CMK (cell line): ENCODE measurements around the gene GABPA.
"Not testable (repeated sequence)": the region's sequence is repeated elsewhere in the genome, so short reads cannot be mapped to it uniquely, and the experiment has no call there.

Source experiments
- DNase-seq: peaks from one replicate; pipeline ENCODE4 v3.0.0-alpha.2; 2010; ENCODE audit warnings: low read depth

Gene GABPA

DNA sequence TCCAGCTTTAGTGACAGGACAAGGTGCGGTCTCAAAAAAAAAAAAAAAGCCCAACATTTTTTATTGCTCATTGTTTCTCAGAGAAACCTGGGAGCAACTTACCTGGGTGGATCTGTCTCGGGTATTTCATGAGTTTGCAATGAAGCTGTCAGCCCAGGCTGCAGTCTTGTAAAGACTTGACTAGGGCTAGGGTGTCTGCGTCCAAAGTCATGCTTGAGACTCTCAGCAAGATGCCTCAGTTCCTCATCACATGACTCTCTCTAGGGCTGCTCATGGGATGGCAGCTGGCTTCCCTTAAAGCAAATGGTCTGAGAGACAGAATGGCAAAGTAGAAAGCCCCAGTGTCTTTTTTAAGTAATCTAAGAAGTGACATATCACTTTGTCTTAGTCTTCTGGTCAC, 8.1 kb downstream of the GABPA start:
- DNase-seq: no peak

DNA sequence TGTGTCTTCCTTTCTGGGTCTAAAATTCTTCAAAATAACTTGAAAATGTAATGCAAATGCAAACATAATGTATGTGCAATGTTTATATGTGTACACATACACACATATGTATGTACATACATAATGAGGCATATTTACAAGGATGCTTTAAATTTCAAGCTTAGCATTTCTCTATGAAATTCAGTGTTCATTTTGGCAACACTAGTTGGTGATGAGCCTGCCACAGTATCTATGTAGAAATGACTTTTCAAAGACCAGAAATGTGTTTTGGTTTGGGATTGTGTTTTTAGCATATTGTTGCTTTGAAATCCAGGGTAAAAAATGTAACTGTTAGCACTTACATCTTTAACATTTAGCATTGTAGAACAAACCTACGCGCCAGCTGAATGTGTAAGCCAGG, 10.1 kb downstream of the GABPA start:
- no peak for DNase-seq

DNA sequence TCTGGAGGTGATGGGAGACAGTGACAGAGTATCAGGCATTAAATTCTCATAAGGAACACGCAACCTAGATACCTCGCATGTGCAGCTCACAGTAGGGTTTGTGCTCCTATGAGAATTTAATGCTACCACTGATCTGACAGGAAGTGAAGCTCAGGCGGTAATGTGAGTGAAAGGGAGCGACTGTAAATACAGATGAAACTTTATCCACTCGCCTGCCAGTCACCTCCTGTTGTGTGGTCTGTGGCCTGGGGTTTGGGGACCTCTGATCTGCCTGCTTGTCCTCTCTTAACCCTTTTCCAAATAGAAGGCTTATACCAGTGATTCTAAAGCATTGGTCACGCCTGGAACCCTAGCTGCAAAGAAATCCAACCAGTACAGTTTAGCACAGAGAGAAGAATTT, 15.3 kb downstream of the GABPA start:
- no peak for DNase-seq

DNA sequence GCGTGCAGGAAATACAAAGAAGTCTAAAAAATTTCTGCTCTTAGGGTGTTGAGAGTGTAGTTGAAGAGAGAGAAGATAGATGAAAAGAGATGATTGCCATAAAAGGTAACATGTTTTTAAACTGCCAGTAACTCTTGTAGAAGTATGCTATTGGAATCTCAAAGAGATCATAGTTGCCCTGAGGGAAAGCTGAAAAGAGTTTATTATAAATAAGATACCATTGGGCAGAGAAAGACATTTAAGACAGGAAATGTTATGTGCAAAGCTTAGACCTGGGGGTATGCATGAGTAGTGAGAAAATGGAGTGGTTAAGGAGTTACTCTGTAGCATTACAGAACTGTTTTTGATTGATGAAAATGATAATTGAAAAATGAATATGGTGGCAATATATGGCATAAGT, 17.6 kb downstream of the GABPA start:
- DNase-seq: no peak

DNA sequence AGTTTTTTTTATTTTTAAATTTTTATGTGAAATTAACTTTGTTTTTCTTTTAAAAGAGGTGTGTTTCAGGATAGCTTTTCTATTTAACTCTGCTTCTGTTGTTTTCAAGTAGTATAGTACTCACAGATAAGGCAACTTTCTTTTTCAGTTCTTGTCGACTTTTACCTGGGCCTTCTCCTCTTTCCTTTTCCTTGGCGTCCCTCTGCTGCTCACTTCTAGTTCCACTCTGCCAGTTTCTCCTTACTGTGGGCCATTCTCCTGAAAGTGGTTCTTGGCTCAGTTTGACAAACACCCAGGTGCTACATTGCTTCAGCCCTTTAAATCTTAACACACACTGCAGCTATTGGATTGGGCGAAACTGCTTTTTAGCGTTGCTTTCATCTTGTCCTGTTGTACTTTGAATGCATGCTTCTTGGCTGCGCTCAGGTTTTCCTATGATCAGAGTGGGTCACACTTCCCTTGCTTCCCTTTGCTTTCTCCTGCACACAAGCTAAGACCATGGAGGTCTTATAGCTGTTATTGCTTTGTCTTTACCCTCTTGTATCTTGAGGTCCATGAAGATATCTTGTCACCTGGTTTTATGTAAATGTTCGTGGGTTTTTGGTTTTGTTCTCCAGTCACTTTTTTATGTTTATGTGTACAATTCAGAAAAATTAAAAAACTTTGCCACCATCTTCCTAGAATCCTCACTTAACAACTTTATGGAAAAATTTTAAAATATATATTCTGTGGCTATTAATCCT, 21.6 kb downstream of the GABPA start:
- no peak for DNase-seq

DNA sequence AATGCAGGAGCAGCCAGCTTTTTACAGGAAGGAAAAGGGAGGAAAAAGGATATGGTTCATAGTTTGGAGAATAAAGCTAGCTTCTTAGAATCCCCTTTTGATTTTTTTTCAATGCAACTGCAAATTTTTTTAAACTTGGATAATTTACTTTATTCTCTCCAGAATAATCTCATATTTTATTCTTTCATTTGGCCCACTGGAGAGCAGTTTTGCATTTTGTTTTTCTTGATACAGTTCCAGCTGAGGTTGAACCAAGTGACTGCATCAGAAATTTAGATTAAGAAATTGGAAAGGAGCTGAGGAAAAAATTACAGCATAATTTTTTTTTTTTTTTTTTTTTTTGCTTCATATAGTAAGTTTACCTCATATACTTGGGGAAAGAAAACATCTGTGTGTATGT, 22.8 kb downstream of the GABPA start:
- DNase-seq: no peak

DNA sequence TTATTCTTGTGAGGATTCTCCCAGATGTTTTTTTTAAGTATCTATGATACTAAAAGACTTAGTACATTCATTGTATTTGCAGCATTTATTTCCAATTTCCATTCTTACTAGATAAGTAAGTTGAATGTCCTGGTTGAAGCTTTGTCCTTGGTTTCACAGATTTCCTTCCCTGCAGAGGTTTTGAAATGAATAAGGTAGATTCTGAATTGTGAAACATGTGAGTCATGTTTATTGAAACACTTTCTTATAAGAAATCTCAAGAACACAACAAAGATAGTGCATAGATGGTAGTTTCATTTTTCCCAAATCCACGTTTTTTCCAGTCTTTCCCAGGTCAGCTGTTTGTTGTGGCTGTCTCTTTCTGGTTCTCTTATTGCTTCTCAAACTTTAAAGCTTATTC, 24.8 kb downstream of the GABPA start:
- no peak for DNase-seq

DNA sequence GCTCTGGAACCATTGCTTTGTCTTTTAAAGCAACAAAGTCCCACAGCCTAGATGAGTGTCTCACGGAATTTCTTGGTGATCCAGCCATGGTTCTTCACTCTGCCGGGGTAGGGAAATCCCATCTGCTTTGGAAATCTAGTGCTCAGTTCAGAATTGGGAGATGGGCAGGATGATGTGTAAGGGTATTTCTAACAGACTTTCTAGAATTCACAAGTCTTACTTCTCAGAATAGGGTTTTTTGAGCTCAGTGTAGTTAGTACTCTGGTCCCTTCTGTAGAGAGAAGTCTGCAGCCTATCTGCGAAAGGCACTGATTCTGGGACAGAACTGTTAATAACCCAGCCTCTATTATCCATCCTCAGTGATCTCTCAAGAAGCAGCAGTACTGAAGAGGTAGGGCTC, 25.3 kb downstream of the GABPA start:
- no peak for DNase-seq

DNA sequence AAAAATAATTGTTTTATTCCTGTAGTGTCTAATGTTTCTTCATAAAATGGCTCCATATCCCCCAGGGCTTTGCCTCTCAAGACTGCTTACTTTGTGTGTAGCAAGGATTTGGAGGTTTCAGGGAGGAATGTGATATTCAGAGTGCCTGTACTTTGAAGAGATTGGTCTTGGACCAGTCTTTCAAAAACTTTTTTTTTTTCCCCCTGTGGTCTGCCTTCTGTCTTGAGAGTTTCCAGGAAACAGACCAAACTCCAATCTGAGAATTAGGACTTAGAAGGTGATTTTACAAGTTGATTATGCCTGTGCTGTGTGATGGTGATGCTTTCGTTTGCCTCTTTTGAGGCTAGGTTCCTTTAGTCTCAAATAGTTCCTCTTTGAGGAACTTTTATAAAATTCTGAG, 25.9 kb downstream of the GABPA start:
- no peak for DNase-seq

DNA sequence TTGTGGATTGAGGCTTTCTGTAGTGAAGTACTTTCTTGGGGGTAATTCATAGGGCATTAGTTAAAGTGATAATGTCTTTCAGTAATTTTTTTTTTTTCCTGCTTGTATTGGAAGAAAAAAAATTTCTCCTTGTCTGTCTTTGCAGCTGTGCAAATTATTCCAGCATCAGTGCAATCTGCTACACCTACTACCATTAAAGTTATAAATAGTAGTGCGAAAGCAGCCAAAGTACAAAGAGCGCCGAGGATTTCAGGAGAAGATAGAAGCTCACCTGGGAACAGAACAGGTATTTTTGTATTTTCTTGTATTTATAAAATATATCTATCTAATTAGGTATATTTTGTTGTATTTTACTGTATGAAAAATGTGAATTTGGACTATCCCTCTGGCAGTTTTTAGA, 29.3 kb downstream of the GABPA start:
- DNase-seq: no peak

DNA sequence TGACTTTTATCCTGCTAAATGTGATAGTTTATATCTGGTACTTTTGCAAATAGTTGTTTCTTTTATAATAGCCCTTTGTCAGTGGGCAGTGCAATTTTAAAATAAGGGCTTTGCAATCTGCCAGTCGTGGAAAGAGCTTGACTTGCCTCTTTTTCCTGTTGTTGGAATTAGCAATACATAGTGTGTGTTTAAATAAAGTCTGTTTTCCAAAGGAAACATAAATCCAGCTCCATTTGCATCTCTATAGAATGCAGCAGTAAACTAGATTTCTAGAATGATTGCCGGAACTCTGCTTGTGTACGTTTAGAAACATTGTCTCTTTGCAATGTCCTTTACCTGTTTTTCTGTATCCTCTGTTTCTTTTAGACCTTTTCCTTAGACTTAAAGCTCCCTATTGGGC, 33.1 kb downstream of the GABPA start:
- no peak for DNase-seq

DNA sequence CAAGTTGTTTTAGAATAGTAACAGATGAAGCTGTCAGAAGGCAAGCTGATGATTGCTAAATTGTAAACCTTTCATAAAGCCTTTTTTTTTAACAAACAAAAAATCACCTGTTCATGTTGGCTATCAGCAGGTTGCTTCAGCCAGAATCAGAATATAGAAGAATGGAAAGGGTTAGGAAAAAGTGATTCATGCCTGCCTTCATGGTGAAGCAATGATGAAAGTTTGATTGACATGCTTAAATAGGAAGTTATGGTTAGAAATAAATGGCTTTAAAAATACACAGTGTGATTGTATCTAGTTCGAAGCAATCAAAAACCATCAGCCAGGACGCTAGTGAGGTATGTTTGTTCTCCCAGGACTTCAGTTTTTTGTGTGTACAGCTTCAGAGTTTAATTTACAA, 37.9 kb downstream of the GABPA start:
- no peak for DNase-seq

DNA sequence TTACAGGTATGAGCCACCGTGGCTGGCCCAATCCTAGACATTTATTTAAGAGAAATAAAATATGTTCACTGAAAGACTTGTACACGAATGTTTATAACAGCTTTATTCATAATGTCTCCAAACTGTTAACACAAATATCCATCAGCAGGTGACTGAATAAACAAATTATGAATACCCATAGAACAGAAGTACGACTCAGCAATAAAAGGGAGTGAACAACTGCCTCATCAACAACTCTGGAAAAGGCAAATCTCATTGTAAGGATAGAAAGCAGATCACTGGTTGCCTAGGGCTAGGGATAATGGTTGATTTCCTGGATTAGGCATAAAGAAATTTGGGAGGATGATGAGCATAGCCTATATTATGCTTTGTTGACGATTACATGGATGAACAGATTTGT, 41.7 kb downstream of the GABPA start:
- no peak for DNase-seq

DNA sequence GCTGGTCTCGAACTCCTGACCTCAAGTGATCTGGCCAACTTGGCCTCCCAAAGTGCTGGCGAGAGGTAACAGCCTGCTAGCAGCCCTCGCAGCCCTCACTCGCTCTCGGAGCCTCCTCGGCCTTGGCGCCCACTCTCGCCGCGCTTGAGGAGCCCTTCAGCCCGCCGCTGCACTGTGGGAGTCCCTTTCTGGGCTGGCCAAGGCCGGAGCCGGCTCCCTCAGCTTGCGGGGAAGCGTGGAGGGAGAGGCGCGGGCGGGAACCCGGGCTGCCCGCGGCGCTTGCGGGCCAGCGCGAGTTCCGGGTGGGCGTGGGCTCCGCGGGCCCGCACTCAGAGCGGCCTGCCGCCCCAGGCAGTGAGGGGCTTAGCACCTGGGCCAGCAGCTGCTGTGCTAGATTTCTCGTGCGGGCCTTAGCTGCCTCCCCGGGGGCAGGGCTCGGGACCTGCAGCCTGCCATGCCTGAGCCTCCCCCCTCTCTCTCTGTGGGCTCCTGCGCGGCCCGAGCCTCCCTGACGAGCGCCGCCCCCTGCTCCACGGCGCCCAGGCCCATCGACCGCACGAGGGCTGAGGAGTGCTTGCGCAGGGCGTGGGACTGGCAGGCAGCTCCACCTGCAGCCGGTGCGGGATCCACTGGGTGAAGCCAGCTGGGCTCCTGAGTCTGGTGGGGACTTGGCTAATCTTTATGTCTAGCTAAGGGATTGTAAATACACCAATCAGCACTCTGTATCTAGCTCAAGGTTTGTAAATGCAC, 43.5 kb downstream of the GABPA start:
- not testable (repeated sequence) for DNase-seq

DNA sequence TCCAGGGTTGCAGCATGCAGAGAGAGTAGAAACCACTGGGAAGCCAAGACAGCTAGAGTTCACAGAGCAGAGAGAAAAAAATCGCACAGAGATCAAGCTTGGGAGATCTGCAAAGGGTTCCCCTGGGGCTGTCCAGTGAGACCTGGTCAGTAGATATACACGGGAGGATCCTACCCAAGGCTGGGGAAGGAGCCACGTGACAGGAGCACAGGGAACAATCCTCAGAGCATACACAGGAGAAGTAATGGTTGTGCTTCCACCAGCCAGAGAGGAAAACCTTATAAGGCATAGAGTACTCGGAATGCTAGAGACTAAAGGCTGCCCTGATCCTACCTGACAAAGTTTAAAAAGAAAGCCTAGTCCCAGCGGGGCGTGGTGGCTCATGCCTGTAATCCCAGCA, 53.9 kb downstream of the GABPA start:
- no peak for DNase-seq

DNA sequence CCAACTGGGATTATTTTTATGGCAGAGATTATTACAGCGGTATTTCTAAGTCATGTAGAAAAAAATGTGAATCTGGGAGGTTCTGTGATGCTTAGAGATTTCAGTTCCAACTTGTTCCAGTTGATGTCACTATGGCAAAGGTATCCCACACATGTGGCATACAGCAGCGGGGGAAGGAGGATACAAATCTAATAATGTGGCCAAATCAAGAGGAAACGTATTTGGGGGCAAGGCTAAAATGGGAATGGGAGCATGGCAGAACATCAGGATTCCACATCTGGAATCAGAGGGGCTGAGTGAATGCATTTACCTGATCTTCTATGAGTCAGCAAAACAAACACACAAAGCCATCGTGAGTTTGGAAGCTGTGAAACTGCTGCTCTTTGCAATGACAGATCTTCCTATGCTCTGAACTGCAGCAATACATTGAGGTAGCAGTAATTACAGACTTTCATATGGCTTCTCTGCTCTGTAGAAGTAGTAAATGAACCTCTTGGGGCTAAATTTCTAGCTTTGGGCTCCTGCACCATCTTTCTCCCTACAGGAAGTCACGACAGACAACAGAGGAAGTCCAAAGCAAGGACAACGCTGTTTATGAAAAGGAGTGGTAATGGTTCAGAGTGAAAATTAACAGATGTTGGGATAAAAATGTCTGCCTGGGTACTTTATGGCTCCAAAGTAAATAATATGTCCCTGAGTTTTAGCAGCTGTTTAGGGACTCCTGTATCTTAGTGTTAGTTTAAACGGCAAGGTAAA, 55.5 kb downstream of the GABPA start:
- no peak for DNase-seq

DNA sequence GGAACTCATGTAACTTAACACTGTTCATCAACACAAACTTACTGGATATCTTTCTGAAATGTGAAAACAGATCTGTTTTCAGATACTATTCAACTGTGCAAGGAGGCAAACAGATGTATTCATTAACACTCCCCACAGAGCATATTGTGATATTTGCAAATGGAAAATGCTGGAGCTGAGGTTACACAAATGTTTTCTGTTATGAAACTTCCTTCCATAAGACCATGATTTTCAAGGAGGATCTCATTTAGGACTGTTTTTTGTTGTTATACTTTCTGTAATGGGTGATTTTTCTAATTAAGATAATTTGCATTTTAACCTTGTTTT, 56.1 kb downstream of the GABPA start:
- no peak for DNase-seq

DNA sequence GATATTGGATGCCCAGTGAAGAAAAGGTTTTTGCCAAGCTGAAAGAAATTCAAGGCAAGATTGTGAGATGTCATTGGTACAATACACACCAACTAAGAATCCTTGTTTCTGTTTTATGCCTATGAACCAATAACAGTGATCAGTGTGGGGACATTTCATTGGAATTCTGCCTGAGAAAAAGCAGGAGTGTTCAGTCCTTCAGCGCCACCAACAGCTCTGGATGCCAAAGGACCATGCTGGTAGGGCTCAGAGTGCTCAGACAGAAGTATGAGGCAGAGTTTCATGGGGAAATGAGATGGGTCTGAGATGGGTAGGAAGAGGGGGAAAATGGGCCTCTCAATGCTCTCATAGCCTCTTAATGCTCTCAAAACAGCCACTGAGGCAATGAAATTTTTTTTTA, 56.5 kb downstream of the GABPA start:
- DNase-seq: no peak

DNA sequence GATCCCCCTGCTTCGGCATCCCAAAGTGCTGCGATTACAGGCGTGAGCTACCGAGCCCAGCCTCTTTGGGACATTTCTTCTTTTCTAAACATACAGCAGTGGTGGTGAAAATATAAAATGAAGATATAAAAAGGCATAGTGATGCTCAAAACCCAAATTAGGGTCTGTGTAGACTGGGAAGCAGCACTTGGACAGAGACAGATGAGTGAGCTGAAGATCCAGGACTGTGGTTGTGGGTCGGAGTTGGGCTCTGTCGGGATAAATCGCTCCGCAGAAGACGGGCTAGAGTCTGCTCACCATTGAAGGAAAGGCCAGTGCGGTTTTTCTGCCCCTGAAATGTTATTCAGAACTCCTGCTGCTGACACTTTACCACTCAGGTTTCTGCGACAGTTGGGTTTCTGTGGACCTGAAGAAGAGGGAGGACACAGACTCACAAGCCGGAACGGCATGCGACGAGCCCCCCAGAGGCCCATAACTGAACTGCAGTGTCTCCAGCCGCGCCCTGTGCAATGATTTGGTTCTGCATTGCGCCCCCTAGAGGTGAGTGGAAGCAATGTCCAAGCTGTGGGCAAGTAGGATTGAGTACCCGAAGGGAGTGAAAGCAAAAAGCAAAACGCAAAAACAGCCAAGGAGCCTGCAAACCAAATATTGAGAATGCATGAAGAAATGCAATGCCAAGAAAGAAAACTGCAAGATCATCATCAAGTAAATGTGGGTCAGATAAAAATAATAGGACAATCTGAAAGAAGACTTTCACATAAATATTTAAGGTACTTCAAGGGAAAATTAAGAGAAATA, 66.6 kb downstream of the GABPA start:
- peak; percentile 93 for DNase-seq

DNA sequence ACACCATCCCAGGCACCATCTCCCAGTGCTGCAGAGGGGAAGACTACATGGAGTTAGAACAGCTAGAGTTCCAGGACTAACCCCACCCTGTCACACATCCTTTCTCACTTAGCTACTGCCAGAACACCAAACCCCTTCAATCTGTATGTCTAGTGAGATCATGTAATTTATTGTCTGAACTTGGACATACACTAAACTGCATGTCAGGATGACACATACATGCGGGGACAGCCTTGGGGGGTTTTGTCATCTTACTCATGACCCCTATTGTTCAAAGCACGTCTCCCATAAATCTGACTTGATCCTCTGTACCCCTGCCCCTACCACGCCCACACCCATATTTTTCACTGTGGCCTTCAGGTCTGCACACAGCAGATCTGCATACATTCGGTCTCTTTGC, 71.3 kb downstream of the GABPA start:
- no peak for DNase-seq

DNA sequence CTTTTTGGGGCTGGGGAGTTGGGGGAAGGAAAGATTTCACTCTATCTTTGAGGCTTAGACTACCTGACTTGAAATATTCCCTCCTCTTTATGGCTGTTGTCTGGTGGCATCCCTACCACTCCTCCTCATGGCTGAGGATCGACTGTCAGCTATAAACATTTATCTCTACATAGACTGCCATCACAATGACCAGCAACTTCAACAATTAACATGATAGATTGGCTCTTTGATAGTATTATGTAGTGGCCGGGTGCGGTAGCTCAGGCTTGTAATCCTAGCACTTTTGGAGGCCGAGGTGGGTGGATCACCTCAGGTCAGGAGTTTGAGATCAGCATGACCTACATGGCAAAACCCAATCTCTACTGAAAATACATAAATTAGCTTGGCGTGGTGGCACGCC, 72.4 kb downstream of the GABPA start:
- no peak for DNase-seq

DNA sequence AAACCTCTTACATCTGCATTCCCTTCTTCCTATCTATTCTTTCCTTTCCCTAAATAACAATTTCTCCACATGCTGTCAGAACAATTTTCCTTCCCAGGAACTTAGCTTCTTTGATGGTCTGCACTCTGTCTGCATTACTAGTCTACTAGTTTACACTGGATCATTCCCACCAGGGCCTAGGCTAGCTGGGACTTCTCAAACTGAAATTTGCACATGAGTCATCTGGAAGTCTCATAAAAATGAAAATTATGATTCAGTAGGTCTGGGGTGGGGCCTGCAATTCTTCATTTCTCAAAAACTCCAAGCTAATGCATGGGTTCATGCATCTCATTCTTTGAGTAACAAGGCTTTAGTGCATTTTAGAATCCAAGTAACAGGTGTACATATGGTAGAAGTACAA, 74.2 kb downstream of the GABPA start:
- DNase-seq: no peak

DNA sequence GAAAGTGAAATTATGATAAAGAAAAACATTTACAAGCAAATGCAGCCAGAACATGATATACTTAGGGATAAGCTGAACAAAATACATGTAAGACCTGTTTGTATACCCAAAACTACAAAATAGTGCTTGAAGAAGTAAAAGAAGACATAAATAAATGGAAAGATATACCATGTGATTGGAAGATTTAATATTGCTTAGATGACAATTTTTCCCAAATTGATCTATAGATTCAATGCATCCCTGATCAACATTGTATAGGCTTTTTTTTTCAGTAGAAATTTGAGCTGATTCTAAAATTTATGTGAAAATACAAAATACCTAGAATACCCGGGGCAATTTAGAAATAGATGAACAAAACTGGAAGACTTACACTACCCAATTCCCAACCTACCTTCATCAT, 76.4 kb downstream of the GABPA start:
- no peak for DNase-seq
